ENCODE data around the gene AXIN1.
"Not testable (repeated sequence)": the region's sequence is repeated elsewhere in the genome, so short reads cannot be mapped to it uniquely, and the experiment has no call there.

The AXIN1 gene

GRCh38 chr16:280991-281659 lies 71.4 kb downstream of the AXIN1 start:
- no peak for DNase-seq (ENCODE audit: low read depth)

- DNase-seq (ENCODE audit: low read depth), result no peak
These were observed 72.0 kb downstream of the AXIN1 start, which contains the start of gene ARHGDIG for GRCh38 chr16:280552-280951. Gene ARHGDIG (plus strand): TSS chr16:280591. CDS start chr16:280681, 90 bp downstream.

GRCh38 chr16:280005-280460 lies 72.5 kb downstream of the AXIN1 start:
- DNase-seq (ENCODE audit: low read depth), result no peak

- no peak for DNase-seq (ENCODE audit: low read depth)
These were observed 73.0 kb downstream of the AXIN1 start for GRCh38 chr16:279531-279930.

GRCh38 chr16:278863-279366 lies 73.6 kb downstream of the AXIN1 start:
- DNase-seq (ENCODE audit: low read depth), result no peak

- no peak for DNase-seq (ENCODE audit: low read depth)
These were observed 76.0 kb downstream of the AXIN1 start for GRCh38 chr16:276426-277077.

GRCh38 chr16:275786-276232 lies 76.7 kb downstream of the AXIN1 start, which contains the start of gene RGS11:
Gene RGS11 (minus strand): TSS chr16:275944. CDS start chr16:275911, 33 bp downstream.
- DNase-seq (ENCODE audit: low read depth), result no peak

GRCh38 chr16:275041-275641 lies 77.4 kb downstream of the AXIN1 start:
- DNase-seq (ENCODE audit: low read depth), result no peak

- DNase-seq (ENCODE audit: low read depth), result no peak
These were observed 78.7 kb downstream of the AXIN1 start for GRCh38 chr16:273547-274421.

GRCh38 chr16:272633-273546 lies 79.6 kb downstream of the AXIN1 start:
- DNase-seq (ENCODE audit: low read depth), result no peak

GRCh38 chr16:270381-271255 lies 81.9 kb downstream of the AXIN1 start:
- no peak for DNase-seq (ENCODE audit: low read depth)

GRCh38 chr16:269061-269796 lies 83.3 kb downstream of the AXIN1 start:
- no peak for DNase-seq (ENCODE audit: low read depth)

- no peak for DNase-seq (ENCODE audit: low read depth)
These were observed 84.1 kb downstream of the AXIN1 start for GRCh38 chr16:268141-269053.

- DNase-seq (ENCODE audit: low read depth), result not testable (repeated sequence)
These were observed 85.0 kb downstream of the AXIN1 start for GRCh38 chr16:267562-267961.

- no peak for DNase-seq (ENCODE audit: low read depth)
These were observed 86.0 kb downstream of the AXIN1 start for GRCh38 chr16:266258-267164.

GRCh38 chr16:265711-266110 lies 86.8 kb downstream of the AXIN1 start:
- no peak for DNase-seq (ENCODE audit: low read depth)

GRCh38 chr16:265002-265529 lies 87.5 kb downstream of the AXIN1 start:
- DNase-seq (ENCODE audit: low read depth), result no peak

Measured in T-helper 22 cell (primary cell).